ENCODE measurements around the gene PPP1R36. TPM values are rescaled to one million over a fixed set of nuclear protein-coding genes. Genes with fewer than 3 reads are reported as not detected.
A peak's percentile ranks its signal among the peaks of the same experiment; 100 is the strongest.
"Not testable (repeated sequence)": the region's sequence is repeated elsewhere in the genome, so short reads cannot be mapped to it uniquely, and the experiment has no call there.

PPP1R36 gene
- total RNA-seq, 2 experiments from 2014 or later: 0.19 to 0.31 TPM

- H3K9me3 Mint-ChIP-seq: no peaks in the 10 kb centered on the region
- CTCF ChIA-PET: interaction anchor here (8.3 kb wide), 1 partner anchor 13 kb away, joined by 36 read pairs; no protein-coding TSS in a partner anchor
- H3K4me1 Mint-ChIP-seq (ENCODE audit: low read depth): no peaks in the 10 kb centered on the region
- H3K36me3 Mint-ChIP-seq: no peaks in the 10 kb centered on the region
- H3K27ac Mint-ChIP-seq: no peak overlapping the region
- intact Hi-C loops (cut with micrococcal nuclease): no loop called here
- H3K4me3 Mint-ChIP-seq: no peak overlapping the region
- H3K27me3 Mint-ChIP-seq: no peaks in the 10 kb centered on the region
- no peak for DNase-seq
- POLR2A ChIA-PET: no interaction called here
These were observed 73.9 kb downstream of the PPP1R36 start for GRCh38 chr14:64623554-64624165.

- intact Hi-C loops (cut with micrococcal nuclease): no loop called here
- Mint-ChIP-seq H3K36me3 (no peaks in the 10 kb centered on the region), H3K27ac (no peak overlapping the region), H3K4me1 (ENCODE audit: low read depth) (no peaks in the 10 kb centered on the region), H3K9me3 (no peaks in the 10 kb centered on the region), H3K27me3 (no peaks in the 10 kb centered on the region), H3K4me3 (no peak overlapping the region)
- ChIA-PET POLR2A (no interaction called here), CTCF (interaction anchor here (0.5 to 8.3 kb wide), 4 partner anchors 11 to 198 kb away, joined by 3 to 36 read pairs (median 3); partner anchors contain the start of gene HSPA2)
- DNase-seq: no peak
These were observed 75.8 kb downstream of the PPP1R36 start for GRCh38 chr14:64625386-64626232.

- H3K4me3 Mint-ChIP-seq: no peak overlapping the region
- no peak overlapping the region for H3K27ac Mint-ChIP-seq
- no peaks in the 10 kb centered on the region for H3K36me3 Mint-ChIP-seq
- intact Hi-C loops (cut with micrococcal nuclease): no loop called here
- no peaks in the 10 kb centered on the region for H3K4me1 Mint-ChIP-seq (ENCODE audit: low read depth)
- CTCF ChIA-PET: no interaction called here
- no peaks in the 10 kb centered on the region for H3K9me3 Mint-ChIP-seq
- no peak for DNase-seq
- H3K27me3 Mint-ChIP-seq: no peaks in the 10 kb centered on the region
- POLR2A ChIA-PET: interaction anchor here (0.6 kb wide), 1 partner anchor 717 kb away, joined by 3 read pairs; no protein-coding TSS in a partner anchor
These were observed 79.2 kb downstream of the PPP1R36 start for GRCh38 chr14:64628940-64629408.

GRCh38 chr14:64630778-64631177, 81.0 kb downstream of the PPP1R36 start:
- Mint-ChIP-seq H3K9me3 (no peaks in the 10 kb centered on the region), H3K27ac (no peak overlapping the region), H3K4me3 (no peak overlapping the region), H3K36me3 (no peaks in the 10 kb centered on the region), H3K27me3 (no peaks in the 10 kb centered on the region), H3K4me1 (ENCODE audit: low read depth) (no peaks in the 10 kb centered on the region)
- intact Hi-C loops (cut with micrococcal nuclease): loop anchor here (10.0 kb wide), 1 partner anchor 166 kb away; the partner anchor contains the start of gene AKAP5
- POLR2A ChIA-PET: no interaction called here
- CTCF ChIA-PET: interaction anchor here (1.0 kb wide), 1 partner anchor 90 kb away, joined by 3 read pairs; the partner anchor contains the start of gene HSPA2
- DNase-seq: no peak

GRCh38 chr14:64631222-64631621, 81.5 kb downstream of the PPP1R36 start:
- H3K36me3 Mint-ChIP-seq; POLR2A ChIA-PET; H3K27me3 Mint-ChIP-seq; H3K9me3 Mint-ChIP-seq; H3K4me1 Mint-ChIP-seq (ENCODE audit: low read depth); DNase-seq; H3K4me3 Mint-ChIP-seq; H3K27ac Mint-ChIP-seq: not testable (repeated sequence)
- CTCF ChIA-PET: interaction anchor here (0.7 to 1.0 kb wide), 2 partner anchors 91 to 279 kb away, joined by 3 read pairs; partner anchors contain the start of gene HSPA2
- intact Hi-C loops (cut with micrococcal nuclease): loop anchor here (10.0 kb wide), 1 partner anchor 166 kb away; the partner anchor contains the start of gene AKAP5

- ChIA-PET CTCF (interaction anchor here (0.7 kb wide), 1 partner anchor 279 kb away, joined by 3 read pairs; no protein-coding TSS in a partner anchor), POLR2A (no interaction called here)
These were observed 82.3 kb downstream of the PPP1R36 start for GRCh38 chr14:64632056-64632455.

GRCh38 chr14:64634558-64634957, 84.8 kb downstream of the PPP1R36 start:
- ChIA-PET CTCF (no interaction called here), POLR2A (no interaction called here)
- H3K27me3 Mint-ChIP-seq: peaks cover 2% of the 10 kb centered on the region
- no peaks in the 10 kb centered on the region for H3K9me3 Mint-ChIP-seq
- H3K4me1 Mint-ChIP-seq (ENCODE audit: low read depth): no peaks in the 10 kb centered on the region
- DNase-seq: no peak
- H3K27ac Mint-ChIP-seq: no peak overlapping the region
- no peak overlapping the region for H3K4me3 Mint-ChIP-seq
- no peaks in the 10 kb centered on the region for H3K36me3 Mint-ChIP-seq
- intact Hi-C loops (cut with micrococcal nuclease): loop anchor here (10.0 kb wide), 1 partner anchor 170 kb away; the partner anchor contains the start of gene AKAP5

More at GRCh38 chr14:64632056-64632455, 82.3 kb downstream of the PPP1R36 start:
- intact Hi-C loops (cut with micrococcal nuclease): loop anchor here (10.0 kb wide), 1 partner anchor 167 kb away; the partner anchor contains the start of gene AKAP5
- no peaks in the 10 kb centered on the region for H3K27me3 Mint-ChIP-seq
- H3K36me3 Mint-ChIP-seq: no peaks in the 10 kb centered on the region
- H3K9me3 Mint-ChIP-seq: no peaks in the 10 kb centered on the region
- H3K27ac Mint-ChIP-seq: no peak overlapping the region
- H3K4me1 Mint-ChIP-seq (ENCODE audit: low read depth): no peaks in the 10 kb centered on the region
- H3K4me3 Mint-ChIP-seq: no peak overlapping the region
- DNase-seq: no peak

GRCh38 chr14:64636208-64636979, 86.6 kb downstream of the PPP1R36 start:
- no peak overlapping the region for H3K27ac Mint-ChIP-seq
- H3K27me3 Mint-ChIP-seq: peaks cover 2% of the 10 kb centered on the region
- ChIA-PET POLR2A (no interaction called here), CTCF (interaction anchor here (0.6 to 3.5 kb wide), 54 partner anchors 9 to 649 kb away, joined by 3 to 44 read pairs (median 4); partner anchors contain the start of genes CHURC1 and HSPA2)
- no peaks in the 10 kb centered on the region for H3K4me1 Mint-ChIP-seq (ENCODE audit: low read depth)
- H3K4me3 Mint-ChIP-seq: no peak overlapping the region
- no peaks in the 10 kb centered on the region for H3K36me3 Mint-ChIP-seq
- no peaks in the 10 kb centered on the region for H3K9me3 Mint-ChIP-seq
- intact Hi-C loops (cut with micrococcal nuclease): loop anchor here (1.0 to 10.0 kb wide), 3 partner anchors 96 to 292 kb away; partner anchors contain the start of genes AKAP5 and HSPA2
- DNase-seq: peak; percentile 82

- H3K4me3 Mint-ChIP-seq: no peak overlapping the region
- intact Hi-C loops (cut with micrococcal nuclease): loop anchor here (1.0 to 10.0 kb wide), 3 partner anchors 96 to 293 kb away; partner anchors contain the start of genes AKAP5 and HSPA2
- POLR2A ChIA-PET: no interaction called here
- no peaks in the 10 kb centered on the region for H3K36me3 Mint-ChIP-seq
- H3K27ac Mint-ChIP-seq: no peak overlapping the region
- H3K9me3 Mint-ChIP-seq: no peaks in the 10 kb centered on the region
- no peaks in the 10 kb centered on the region for H3K4me1 Mint-ChIP-seq (ENCODE audit: low read depth)
- H3K27me3 Mint-ChIP-seq: peaks cover 5% of the 10 kb centered on the region
- no peak for DNase-seq
- CTCF ChIA-PET: interaction anchor here (0.6 to 3.5 kb wide), 44 partner anchors 9 to 649 kb away, joined by 3 to 44 read pairs (median 5); partner anchors contain the start of gene HSPA2
These were observed 87.2 kb downstream of the PPP1R36 start for GRCh38 chr14:64636980-64637429.

- ChIA-PET POLR2A (no interaction called here), CTCF (interaction anchor here (0.5 to 3.5 kb wide), 17 partner anchors 8 to 299 kb away, joined by 3 to 44 read pairs (median 8); partner anchors contain the start of gene HSPA2)
- no peak for DNase-seq
- Mint-ChIP-seq H3K27me3 (peaks cover 5% of the 10 kb centered on the region), H3K27ac (no peak overlapping the region), H3K36me3 (no peaks in the 10 kb centered on the region), H3K4me3 (no peak overlapping the region), H3K4me1 (ENCODE audit: low read depth) (no peaks in the 10 kb centered on the region), H3K9me3 (no peaks in the 10 kb centered on the region)
- intact Hi-C loops (cut with micrococcal nuclease): loop anchor here (2.0 to 10.0 kb wide), 2 partner anchors 97 to 173 kb away; partner anchors contain the start of genes AKAP5 and HSPA2
These were observed 88.1 kb downstream of the PPP1R36 start for GRCh38 chr14:64637735-64638473.

All from activated CD4-positive, alpha-beta memory T cell treated with anti-CD3 and anti-CD28 coated beads for 36 hours (primary cell).